ENCODE measurements around the gene ASB7. TPM values are rescaled to one million over a fixed set of nuclear protein-coding genes. Genes with fewer than 3 reads are reported as not detected.
"Not testable (repeated sequence)": the region's sequence is repeated elsewhere in the genome, so short reads cannot be mapped to it uniquely, and the experiment has no call there.

ASB7 gene
- total RNA-seq, 1 experiment from 2014 or later: 14.1 TPM

- in situ Hi-C loops (cut with HindIII; ENCODE audit: low pct_unique_long_range_greater_than_20kb, low sequenced_read_pairs): no loop called here
- no peak for DNase-seq (ENCODE audit: low read depth, low spot score)
Measured at GRCh38 chr15:100669260-100669659, 66.9 kb downstream of the ASB7 start.

DNA sequence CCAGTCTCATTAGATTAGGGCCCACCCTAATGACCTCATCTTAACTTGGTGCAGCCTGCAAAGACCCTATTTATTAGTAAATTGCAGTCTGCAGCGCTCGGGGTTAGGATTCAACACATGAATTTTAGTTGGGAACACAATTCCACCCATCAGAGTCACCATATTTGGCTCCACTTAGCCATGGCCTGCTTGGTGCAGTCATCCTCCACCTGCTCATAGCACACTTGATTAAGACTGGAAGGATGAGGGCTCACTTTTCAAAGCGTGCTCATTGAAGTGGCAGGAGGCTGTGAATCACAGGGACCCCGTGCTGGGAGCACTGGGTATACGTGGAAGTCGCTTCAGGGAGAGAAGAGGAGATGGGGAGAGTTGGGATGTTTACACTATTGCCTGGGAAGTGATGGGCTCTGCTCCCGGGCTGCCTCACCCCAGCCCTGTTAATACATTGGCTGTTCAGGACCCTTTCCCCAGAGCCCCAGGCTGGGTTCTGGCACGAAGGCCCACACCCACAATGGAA, 68.2 kb downstream of the ASB7 start:
- no peak for DNase-seq (ENCODE audit: low read depth, low spot score)
- in situ Hi-C loops (cut with HindIII; ENCODE audit: low pct_unique_long_range_greater_than_20kb, low sequenced_read_pairs): no loop called here

DNA sequence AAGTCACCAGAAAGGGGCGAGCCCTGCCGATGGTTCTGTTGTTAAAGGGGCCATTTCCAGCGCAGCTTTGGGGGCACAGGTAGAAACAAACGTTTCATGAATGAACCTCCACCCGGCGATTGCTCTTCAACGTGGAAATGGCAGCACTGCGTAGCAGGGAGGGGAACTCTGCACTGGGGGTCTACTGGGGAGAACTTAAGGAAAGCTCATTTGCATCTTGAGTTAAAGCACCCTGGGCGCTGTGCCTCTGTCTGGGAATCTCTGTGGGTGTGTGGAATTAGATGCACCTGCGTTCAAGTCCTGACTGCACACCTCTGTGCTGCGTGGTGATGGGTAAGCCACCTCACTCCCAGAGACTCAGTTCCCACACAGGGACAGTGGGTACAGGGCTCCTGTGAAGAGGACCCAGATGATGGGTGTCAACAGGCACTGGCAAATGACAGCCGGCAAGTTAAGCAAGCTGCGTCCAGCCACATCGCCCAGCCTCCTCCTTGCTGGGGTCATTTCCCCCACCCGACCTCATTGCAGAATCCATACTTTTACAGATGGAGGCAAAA, 68.8 kb downstream of the ASB7 start:
- DNase-seq (ENCODE audit: low read depth, low spot score): no peak
- in situ Hi-C loops (cut with HindIII; ENCODE audit: low pct_unique_long_range_greater_than_20kb, low sequenced_read_pairs): no loop called here

DNA sequence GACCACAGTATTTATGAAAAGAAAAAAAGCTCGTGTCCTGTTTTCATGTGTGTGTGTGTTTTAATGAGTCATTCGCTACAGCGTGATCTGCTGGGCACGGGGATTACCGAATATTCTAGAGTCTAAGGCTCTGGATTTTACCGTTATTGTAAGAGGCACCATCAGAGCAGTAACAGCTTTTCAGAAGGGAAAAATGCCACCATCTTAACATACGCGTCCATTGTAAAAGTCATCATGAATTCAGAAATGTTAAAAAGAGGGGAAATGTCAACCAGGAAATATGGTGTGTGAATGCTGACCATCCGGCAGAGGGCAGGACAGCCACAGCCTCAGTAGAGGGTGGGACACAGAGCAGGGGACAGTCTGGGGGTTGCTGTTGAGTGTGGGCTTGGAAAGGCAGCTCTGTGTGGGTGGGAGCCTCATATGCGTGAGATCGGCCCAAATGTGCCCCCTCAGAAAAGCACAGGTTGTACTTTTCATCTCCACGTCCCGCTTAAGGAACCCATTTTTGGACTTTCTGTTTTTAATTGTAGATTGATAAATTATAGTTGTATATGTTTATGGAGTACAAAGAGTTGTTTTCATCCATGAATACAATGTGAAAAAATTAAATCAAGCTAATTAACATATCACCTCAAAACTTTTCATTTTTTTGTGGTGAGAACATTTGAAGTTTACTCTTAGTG, 69.6 kb downstream of the ASB7 start:
- in situ Hi-C loops (cut with HindIII; ENCODE audit: low pct_unique_long_range_greater_than_20kb, low sequenced_read_pairs): no loop called here
- DNase-seq (ENCODE audit: low read depth, low spot score): peak; percentile 76

DNA sequence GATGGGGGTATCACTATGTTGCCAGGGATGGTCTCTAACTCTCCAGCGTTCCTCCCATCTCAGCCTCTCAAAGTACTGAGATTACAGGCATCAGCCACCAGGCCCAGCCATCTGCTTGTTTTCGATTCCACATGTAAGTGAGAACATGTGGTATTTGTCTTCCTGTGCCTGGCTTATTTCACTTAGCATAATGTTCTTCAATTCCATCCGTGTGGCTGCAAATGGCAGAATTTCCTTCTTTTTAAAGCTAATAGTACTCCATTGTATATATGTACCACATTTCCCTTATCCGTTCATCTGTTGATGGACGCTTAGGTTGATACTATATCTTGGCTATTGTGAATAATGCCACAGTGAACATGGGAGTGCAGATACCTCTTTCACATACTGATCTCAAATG, 70.6 kb downstream of the ASB7 start:
- in situ Hi-C loops (cut with HindIII; ENCODE audit: low pct_unique_long_range_greater_than_20kb, low sequenced_read_pairs): no loop called here
- DNase-seq (ENCODE audit: low read depth, low spot score): no peak

- in situ Hi-C loops (cut with HindIII; ENCODE audit: low pct_unique_long_range_greater_than_20kb, low sequenced_read_pairs); DNase-seq (ENCODE audit: low read depth, low spot score): not testable (repeated sequence)
Measured at GRCh38 chr15:100679151-100679550, 76.8 kb downstream of the ASB7 start.

DNA sequence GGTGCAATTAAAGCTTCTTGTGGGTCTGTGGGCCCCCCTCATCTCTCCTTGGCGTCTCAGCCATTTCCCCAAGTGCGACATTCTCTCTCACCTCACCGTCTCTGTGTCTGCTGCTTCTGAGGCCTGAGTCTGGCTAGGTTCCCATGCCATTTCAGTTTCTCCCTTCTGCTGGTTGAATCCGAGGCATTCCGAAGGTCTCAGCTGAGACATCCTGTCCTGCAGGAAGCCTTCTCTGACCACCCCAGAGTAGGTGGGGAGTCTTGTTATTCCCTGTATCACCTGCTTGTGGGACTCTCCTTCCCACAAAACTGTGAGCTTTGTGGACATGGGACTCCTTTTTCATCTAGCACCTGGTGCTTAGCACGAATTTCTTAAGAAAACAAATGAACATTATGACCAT, 78.3 kb downstream of the ASB7 start:
- DNase-seq (ENCODE audit: low read depth, low spot score): no peak
- in situ Hi-C loops (cut with HindIII; ENCODE audit: low pct_unique_long_range_greater_than_20kb, low sequenced_read_pairs): no loop called here

- in situ Hi-C loops (cut with HindIII; ENCODE audit: low pct_unique_long_range_greater_than_20kb, low sequenced_read_pairs): no loop called here
- DNase-seq (ENCODE audit: low read depth, low spot score): no peak
Measured at GRCh38 chr15:100681335-100681746, 79.0 kb downstream of the ASB7 start.

- in situ Hi-C loops (cut with HindIII; ENCODE audit: low pct_unique_long_range_greater_than_20kb, low sequenced_read_pairs): no loop called here
- DNase-seq (ENCODE audit: low read depth, low spot score): no peak
Measured at GRCh38 chr15:100682468-100682867, 80.1 kb downstream of the ASB7 start.

GRCh38 chr15:100683434-100683833, 81.0 kb downstream of the ASB7 start:
- DNase-seq (ENCODE audit: low read depth, low spot score): no peak
- in situ Hi-C loops (cut with HindIII; ENCODE audit: low pct_unique_long_range_greater_than_20kb, low sequenced_read_pairs): no loop called here

GRCh38 chr15:100684591-100684990, 82.2 kb downstream of the ASB7 start:
- DNase-seq (ENCODE audit: low read depth, low spot score): no peak
- in situ Hi-C loops (cut with HindIII; ENCODE audit: low pct_unique_long_range_greater_than_20kb, low sequenced_read_pairs): no loop called here

GRCh38 chr15:100686021-100686724, 83.8 kb downstream of the ASB7 start:
- DNase-seq (ENCODE audit: low read depth, low spot score): no peak
- in situ Hi-C loops (cut with HindIII; ENCODE audit: low pct_unique_long_range_greater_than_20kb, low sequenced_read_pairs): no loop called here

DNA sequence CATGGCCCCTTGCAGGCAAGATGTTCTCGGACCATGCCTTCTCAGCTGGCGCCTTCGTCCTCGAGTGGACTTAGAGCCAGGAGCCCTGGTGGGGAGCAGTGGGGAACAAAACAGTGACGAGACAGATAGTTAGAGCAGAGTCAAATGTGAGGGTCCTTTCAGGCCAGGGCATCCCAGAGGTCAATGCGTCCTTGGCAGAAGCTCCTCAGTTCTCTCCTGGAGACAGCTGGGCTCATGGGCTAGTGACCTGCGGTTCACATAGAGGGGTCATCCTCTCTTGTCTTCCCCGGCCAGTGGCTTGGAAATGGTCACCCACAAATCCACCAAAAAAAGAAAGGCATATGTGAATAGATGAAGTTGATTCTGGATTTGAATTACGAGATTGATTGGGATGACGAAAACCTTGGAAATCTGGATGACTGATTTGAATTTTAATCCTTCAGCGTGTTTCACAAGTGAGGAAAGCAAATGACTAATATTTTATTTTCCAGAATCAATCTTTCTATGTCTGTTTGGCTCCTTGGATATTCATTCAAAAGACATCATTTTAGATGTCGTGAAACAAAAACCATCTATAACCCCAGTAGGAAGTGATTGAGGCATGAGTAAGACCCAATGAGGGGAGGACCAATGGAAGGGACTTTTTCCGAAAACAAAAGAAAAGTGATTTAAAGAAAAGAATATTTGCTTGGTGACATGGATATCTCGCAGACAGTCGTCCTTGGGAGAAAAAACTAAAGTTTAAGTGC, 84.5 kb downstream of the ASB7 start:
- in situ Hi-C loops (cut with HindIII; ENCODE audit: low pct_unique_long_range_greater_than_20kb, low sequenced_read_pairs): no loop called here
- no peak for DNase-seq (ENCODE audit: low read depth, low spot score)

DNA sequence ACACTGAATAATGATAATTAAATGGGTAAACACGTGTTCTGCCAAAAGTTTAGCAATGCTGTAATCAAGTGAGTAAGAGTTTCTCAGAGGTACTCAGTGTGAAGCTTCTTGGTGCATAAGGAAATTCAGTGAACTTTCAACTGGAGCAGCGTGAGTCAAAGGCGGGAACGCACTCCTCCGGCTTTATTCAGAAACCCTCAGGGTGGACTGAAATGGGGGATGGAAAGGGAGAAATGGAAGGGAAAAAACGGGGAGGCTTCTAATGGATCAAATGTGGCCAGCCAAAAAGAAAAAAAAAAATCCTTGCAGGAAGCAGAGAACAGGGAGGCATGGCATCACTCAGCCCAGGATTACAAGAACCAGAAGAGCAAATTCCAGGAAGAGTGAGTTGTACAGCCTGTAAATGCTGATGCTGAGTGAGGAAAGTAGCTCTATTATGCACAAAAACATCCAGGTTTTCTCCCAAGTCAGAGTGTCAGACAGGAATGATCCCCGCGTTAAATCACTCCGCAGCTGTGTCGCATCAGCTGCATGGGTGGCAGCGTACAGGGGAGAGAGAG, 85.3 kb downstream of the ASB7 start:
- no peak for DNase-seq (ENCODE audit: low read depth, low spot score)
- in situ Hi-C loops (cut with HindIII; ENCODE audit: low pct_unique_long_range_greater_than_20kb, low sequenced_read_pairs): no loop called here

DNA sequence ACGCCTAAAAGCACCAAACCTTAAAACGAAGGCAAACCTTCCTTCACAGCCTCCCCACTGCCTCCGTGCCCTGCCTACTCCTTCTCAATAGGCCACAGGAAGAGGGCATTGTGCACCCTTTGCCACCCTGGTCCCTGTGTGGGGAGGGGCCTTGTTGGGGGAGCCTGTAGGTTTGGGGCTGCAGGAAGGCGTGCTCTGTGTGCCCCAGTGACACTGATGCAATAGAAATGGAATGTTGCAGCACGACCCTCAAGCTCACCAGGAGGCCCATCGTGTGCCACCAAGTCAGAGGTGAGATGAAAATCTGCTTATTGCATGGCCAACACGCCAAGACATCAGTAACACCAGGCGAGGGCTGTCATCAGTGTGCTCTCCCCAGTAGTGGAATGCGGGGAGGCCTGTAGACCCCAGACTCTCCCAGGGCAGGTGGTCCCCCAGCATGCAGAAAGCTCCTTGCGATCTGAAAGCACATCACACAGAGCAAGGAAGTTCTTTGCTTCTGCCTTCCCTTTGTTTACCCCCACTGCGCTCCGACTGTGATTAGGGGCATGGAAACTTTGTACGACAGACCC, 86.2 kb downstream of the ASB7 start:
- in situ Hi-C loops (cut with HindIII; ENCODE audit: low pct_unique_long_range_greater_than_20kb, low sequenced_read_pairs): no loop called here
- no peak for DNase-seq (ENCODE audit: low read depth, low spot score)

DNA sequence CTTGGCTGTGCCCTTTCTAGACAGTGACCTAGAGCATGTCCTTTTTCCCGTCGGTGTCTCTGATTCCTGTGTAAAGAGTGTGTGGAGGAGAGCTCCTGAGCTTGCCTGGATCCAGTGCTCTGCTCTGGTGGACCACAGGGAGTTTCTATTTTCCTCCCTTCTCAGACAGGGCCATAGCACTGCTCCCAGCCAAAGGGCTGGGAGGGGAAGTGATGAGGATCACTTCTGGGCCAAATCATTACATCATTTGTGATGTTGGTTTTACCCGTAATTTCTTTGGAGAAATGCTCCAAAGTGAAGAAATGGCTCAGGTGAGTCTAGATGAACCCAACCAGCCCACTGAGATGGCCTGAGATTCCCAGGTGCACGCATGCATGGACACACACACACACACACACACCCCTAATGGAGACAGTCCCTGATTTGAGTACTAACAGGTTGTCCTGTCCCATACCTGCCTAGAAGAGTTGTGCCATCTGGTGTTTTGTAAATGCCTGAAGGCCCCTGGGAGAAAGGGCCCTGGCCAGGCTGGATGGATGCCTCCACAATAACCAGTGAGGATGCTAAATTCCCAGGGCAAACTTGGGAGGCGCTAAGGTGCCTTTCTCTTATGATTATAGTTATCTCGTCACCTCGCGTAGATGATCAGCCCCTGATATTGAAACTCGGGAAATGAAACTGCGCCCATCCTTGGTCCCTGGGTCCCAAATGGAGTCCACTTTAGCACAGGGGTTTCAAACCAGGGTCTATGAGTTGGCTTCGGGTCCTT, 86.9 kb downstream of the ASB7 start:
- in situ Hi-C loops (cut with HindIII; ENCODE audit: low pct_unique_long_range_greater_than_20kb, low sequenced_read_pairs): no loop called here
- no peak for DNase-seq (ENCODE audit: low read depth, low spot score)

Data from SK-MEL-5 (cell line).